HCT116 (cell line): Measurements from ENCODE around the gene VPS9D1. TPM values are rescaled to one million over a fixed set of nuclear protein-coding genes. Genes with fewer than 3 reads are reported as not detected.
A peak's percentile ranks its signal among the peaks of the same experiment; 100 is the strongest.

ENCODE experiments used
- ATAC-seq: fragments of 200-7000 bp; cut with Tn5 transposase; 2 replicates; pipeline ENCODE4 v1.9.1; 2020; ENCODE audit warnings: mild to moderate bottlenecking, moderate library complexity
- BruUV-seq: library from RNA; stranded (reverse); fragments of 400-500 nt; replicated peaks from 2 replicates; lab custom pipeline; 2021; lab: Mats Ljungman, UMichigan
- CTCF ChIA-PET: fragments of 300-600 bp; sonication (Branson Sonifier 250); formaldehyde crosslinking; loops from one replicate; lab custom pipeline; 2021; ENCODE audit warnings: antibody characterized with exemption; lab: Charles Lee
- POLR2A ChIA-PET: fragments of 300-600, 350-600 bp; sonication (Branson Sonifier 250); formaldehyde crosslinking; loops from one replicate; lab custom pipeline; 2021; ENCODE audit warnings: antibody characterized with exemption; lab: Charles Lee
- RAD21 ChIA-PET, 2 experiments: fragments of 300-600 bp; sonication (Branson Sonifier 250); formaldehyde crosslinking; loops; one replicate each; lab custom pipeline; 2023; ENCODE audit warnings: low total read pairs in 2 of 2; ENCODE audit not compliant: uncharacterized antibody in 2 of 2, unreplicated experiment in 2 of 2, low non-redundant PET in 1 of 2; lab: Charles Lee
- DNase-seq: peaks from one replicate; pipeline ENCODE4 v3.0.0-alpha.2; 2010; ENCODE audit warnings: low read depth, low spot score
- H2AFZ ChIP-seq: fragments of 200-600 bp; shearing (Covaris generic), sonication (generic); 2 replicates; pipeline ENCODE4 v1.6.1; 2017; ENCODE audit warnings: low read depth, mixed run types, mixed read lengths, antibody characterized with exemption, low read length; ENCODE audit not compliant: poor library complexity, severe bottlenecking
- H3K27ac ChIP-seq: 2 replicates; pipeline ENCODE4 v1.5.1; 2012; ENCODE audit warnings: low read depth, low read length
- H3K27me3 ChIP-seq: fragments of 200-600 bp; sonication (generic); 2 replicates; pipeline ENCODE4 v1.6.1; 2016; ENCODE audit warnings: mixed run types, low read length, mixed read lengths; ENCODE audit not compliant: insufficient read depth
- H3K36me3 ChIP-seq, 2 experiments: fragments of 200-500 bp in 1 of 2; fragments of 200-600 bp in 1 of 2; sonication (Bioruptor generic) in 1 of 2; sonication (generic) in 1 of 2; 2 replicates each; pipeline versions ENCODE4 v1.5.1 to v1.6.1; 2014 to 2016; ENCODE audit warnings: low read length in 2 of 2, inconsistent platforms in 1 of 2, mixed read lengths in 1 of 2, mixed run types in 1 of 2; ENCODE audit not compliant: insufficient read depth in 2 of 2, control insufficient read depth in 1 of 2
- H3K4me1 ChIP-seq, 2 experiments: fragments of 200-600 bp in 1 of 2; sonication (generic) in 1 of 2; 2 replicates each; pipeline versions ENCODE4 v1.5.1 to v1.6.1; 2012 to 2017; ENCODE audit warnings: low read length in 2 of 2, inconsistent platforms in 1 of 2, mild to moderate bottlenecking in 1 of 2, mixed read lengths in 1 of 2, mixed run types in 1 of 2, moderate library complexity in 1 of 2; ENCODE audit not compliant: insufficient read depth in 2 of 2, control insufficient read depth in 1 of 2
- H3K4me2 ChIP-seq: fragments of 200-600 bp; sonication (generic); 2 replicates; pipeline ENCODE4 v1.6.1; 2017; ENCODE audit warnings: mixed run types, low read length, mixed read lengths
- H3K4me3 ChIP-seq, 2 experiments: fragments of 200-600 bp in 1 of 2; sonication (generic) in 1 of 2; replicated peaks in 1 of 2; 2 replicates each; pipeline ENCODE4 v1.5.1; 2011 to 2016; ENCODE audit warnings: low read length in 2 of 2, control low read depth in 1 of 2, low read depth in 1 of 2, mild to moderate bottlenecking in 1 of 2, mixed read lengths in 1 of 2, mixed run types in 1 of 2
- H3K79me2 ChIP-seq: fragments of 200-600 bp; sonication (generic); 2 replicates; pipeline ENCODE4 v1.6.1; 2017; ENCODE audit warnings: mild to moderate bottlenecking, mixed run types, low read length, moderate library complexity, mixed read lengths; ENCODE audit not compliant: insufficient read depth
- H3K9ac ChIP-seq: fragments of 200-600 bp; sonication (generic); 2 replicates; pipeline ENCODE4 v1.6.1; 2016; ENCODE audit warnings: low read length, mixed read lengths
- H3K9me2 ChIP-seq: fragments of 200-600 bp; sonication (generic), shearing (Covaris generic); 2 replicates; pipeline ENCODE4 v1.6.1; 2017; ENCODE audit warnings: mixed run types, mild to moderate bottlenecking, moderate library complexity; ENCODE audit not compliant: insufficient read depth
- H3K9me3 ChIP-seq, 2 experiments: fragments of 200-500 bp in 1 of 2; fragments of 200-600 bp in 1 of 2; sonication (Bioruptor generic) in 1 of 2; sonication (generic) in 1 of 2; 2 replicates each; pipeline ENCODE4 v1.6.1; 2014 to 2017; ENCODE audit warnings: low read length in 2 of 2, mixed read lengths in 2 of 2, inconsistent platforms in 1 of 2, low read depth in 1 of 2, mild to moderate bottlenecking in 1 of 2, mixed run types in 1 of 2, moderate library complexity in 1 of 2; ENCODE audit not compliant: control insufficient read depth in 1 of 2, insufficient read depth in 1 of 2
- H4K20me1 ChIP-seq: fragments of 200-600 bp; sonication (generic), shearing (Covaris generic); 2 replicates; pipeline ENCODE4 v1.6.1; 2017; ENCODE audit warnings: mixed run types, mild to moderate bottlenecking, moderate library complexity; ENCODE audit not compliant: insufficient read depth
- CBX3 ChIP-seq: IDR thresholded peaks from 2 replicates; pipeline ENCODE4 v1.6.1; 2012; ENCODE audit warnings: low read depth
- EZH2 ChIP-seq: fragments of 200-600 bp; sonication (generic); IDR thresholded peaks from 2 replicates; pipeline ENCODE4 v1.6.1; 2017; ENCODE audit warnings: antibody characterized with exemption, mixed run types
- EZH2phosphoT487 ChIP-seq: fragments of 200-600 bp; IDR thresholded peaks from 2 replicates; pipeline ENCODE4 v1.6.1; 2018; ENCODE audit warnings: antibody characterized with exemption, borderline replicate concordance
- FOSL1 ChIP-seq: IDR thresholded peaks from 2 replicates; pipeline ENCODE4 v1.6.1; 2012; ENCODE audit warnings: low read depth
- JUND ChIP-seq: IDR thresholded peaks from 2 replicates; pipeline ENCODE4 v1.6.1; 2012
- POLR2AphosphoS5 ChIP-seq: IDR thresholded peaks from 2 replicates; pipeline ENCODE4 v1.6.1; 2011; ENCODE audit warnings: mild to moderate bottlenecking, low read depth, low read length, moderate library complexity
- RAD21 ChIP-seq: IDR thresholded peaks from 2 replicates; pipeline ENCODE4 v1.6.1; 2012; ENCODE audit warnings: low read depth, mild to moderate bottlenecking
- SIN3A ChIP-seq: IDR thresholded peaks from 2 replicates; pipeline ENCODE4 v1.6.1; 2012; ENCODE audit warnings: low read depth
- SP1 ChIP-seq: IDR thresholded peaks from 2 replicates; pipeline ENCODE4 v1.6.1; 2012; ENCODE audit warnings: low read depth
- SRF ChIP-seq: IDR thresholded peaks from 2 replicates; pipeline ENCODE4 v1.6.1; 2012; ENCODE audit warnings: low read depth
- TCF7L2 ChIP-seq: IDR thresholded peaks from 2 replicates; pipeline ENCODE4 v1.7.0; 2011; ENCODE audit warnings: borderline replicate concordance, inconsistent platforms; ENCODE audit not compliant: insufficient read depth, insufficient read length; ENCODE audit errors: extremely low read depth
- YY1 ChIP-seq: IDR thresholded peaks from 2 replicates; pipeline ENCODE4 v1.6.1; 2011; ENCODE audit warnings: low read length, low read depth, moderate library complexity, mild to moderate bottlenecking; ENCODE audit not compliant: insufficient replicate concordance; ENCODE audit errors: extremely low read depth
- ZNF274 ChIP-seq: fragments of 200-500 bp; sonication (Bioruptor generic); IDR thresholded peaks from 2 replicates; pipeline ENCODE4 v1.6.1; 2014; ENCODE audit warnings: mild to moderate bottlenecking, low read depth, low read length, inconsistent platforms
- intact Hi-C: fragments of 100-400 bp; cut with micrococcal nuclease; formaldehyde crosslinking; loops from 2 replicates; pipeline ENCODE4 v1.10.0; 2022
- total RNA-seq: library from RNA; stranded (reverse); gene quantifications from one replicate; pipeline ENCODE4 v1.2.1, GENCODE V29; 2021; ENCODE audit not compliant: unreplicated experiment
- TF ChIP-seq, protein P1 (sequence below): IDR thresholded peaks from 2 replicates; pipeline ENCODE4 v1.6.1; 2012; ENCODE audit warnings: low read depth
- TF ChIP-seq, protein P2 (sequence below): IDR thresholded peaks from 2 replicates; pipeline ENCODE4 v1.6.1; 2012
- TF ChIP-seq, protein P3 (sequence below): IDR thresholded peaks from 2 replicates; pipeline ENCODE4 v1.6.1; 2012
- TF ChIP-seq, protein P4 (sequence below), 3 experiments: fragments of 200-600 bp in 1 of 3; sonication (generic) in 1 of 3; IDR thresholded peaks in 2 of 3; conservative IDR thresholded peaks in 1 of 3; 2 replicates each; pipeline ENCODE4 v1.5.1; 2012 to 2017; ENCODE audit warnings: low read depth in 2 of 3, low read length in 2 of 3, antibody characterized with exemption in 1 of 3, borderline replicate concordance in 1 of 3, control low read depth in 1 of 3, mild to moderate bottlenecking in 1 of 3, mixed read lengths in 1 of 3, mixed run types in 1 of 3, moderate library complexity in 1 of 3; ENCODE audit not compliant: insufficient read depth in 1 of 3
- TF ChIP-seq, protein P5 (sequence below): IDR thresholded peaks from 2 replicates; pipeline ENCODE4 v1.6.1; 2011; ENCODE audit warnings: mild to moderate bottlenecking, low read length, moderate library complexity; ENCODE audit not compliant: insufficient replicate concordance; ENCODE audit errors: extremely low read depth

VPS9D1 gene
- total RNA-seq, 1 experiment from 2014 or later, result 4.2 TPM

DNA sequence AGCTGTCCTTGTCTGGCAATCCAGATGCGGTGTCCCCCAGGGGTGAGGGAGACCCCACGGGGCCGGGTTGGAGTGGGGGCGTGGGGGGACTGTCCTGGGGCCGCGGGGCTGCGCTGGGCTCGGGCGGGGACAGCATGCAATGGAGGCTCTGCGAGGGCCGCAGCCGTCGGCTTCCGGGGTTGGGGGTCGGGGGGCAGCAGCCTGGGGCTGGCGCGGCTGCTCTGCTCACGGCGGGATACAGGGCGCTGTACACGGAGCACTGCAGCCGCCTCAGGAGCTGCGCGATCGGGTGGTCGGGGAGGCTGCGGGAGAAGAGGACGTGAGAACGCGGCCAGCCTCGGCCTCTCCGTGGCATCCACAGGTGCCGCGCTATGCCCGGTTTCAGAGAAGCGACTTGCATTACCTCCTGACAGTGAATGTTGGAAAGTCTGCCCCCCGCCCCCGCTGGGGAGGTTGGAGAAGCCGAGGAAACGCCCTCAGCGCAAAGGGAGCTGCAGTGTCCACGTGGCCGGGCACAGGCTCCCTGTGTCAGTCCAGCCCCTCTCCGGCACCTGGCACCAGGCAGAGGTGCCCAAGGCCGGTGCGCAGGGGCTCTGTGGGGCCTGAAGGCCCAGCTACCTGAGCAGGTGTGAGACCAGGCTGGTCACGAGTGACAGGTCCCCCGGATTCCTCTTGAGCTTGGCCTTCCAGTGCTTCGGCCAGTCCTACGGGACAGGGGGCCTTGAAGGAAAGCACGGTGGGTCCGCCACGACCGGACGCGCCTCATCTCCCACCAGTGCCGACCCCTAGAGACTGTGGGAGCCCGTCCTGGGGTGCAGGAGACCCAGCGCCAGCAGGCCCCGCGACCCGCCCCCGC is 9.8 kb downstream of the VPS9D1 start:
- no TSS peak for BruUV-seq
- Histone ChIP-seq H4K20me1 (no peaks in the 10 kb centered on the region), H3K27me3 (no peaks in the 10 kb centered on the region), H3K4me3 (no peak overlapping the region), H3K79me2 (peaks cover 38% of the 10 kb centered on the region), H3K27ac (peak overlapping the region; percentile 8; the same call in 1 of the 2 replicates), H3K9me2 (no peaks in the 10 kb centered on the region), H3K9me3 (no peaks in the 10 kb centered on the region), H3K9ac (no peak overlapping the region), H3K4me1 (peaks cover 2 to 38% of the 10 kb centered on the region in 2 experiments; a peak in 2 of 4 replicates), H3K4me2 (no peak overlapping the region), H2AFZ (no peak overlapping the region), H3K36me3 (peaks cover 6 to 15% of the 10 kb centered on the region in 2 experiments)
- peak; percentile 7 for ATAC-seq
- no peak for DNase-seq
- POLR2A ChIA-PET, result interaction anchor here (1.0 to 3.2 kb wide), 2 partner anchors 9 to 10 kb away, joined by 4 to 12 read pairs; partner anchors contain the start of gene VPS9D1
- intact Hi-C loops, result no loop called here
- RAD21 ChIA-PET, result no interaction called here
- CTCF ChIA-PET, result no interaction called here
- no peak for TF ChIP-seq POLR2AphosphoS5
- no peak for TF ChIP-seq YY1
- TF ChIP-seq TCF7L2, result no peak
- TF ChIP-seq JUND, result no peak
- TF ChIP-seq FOSL1, result no peak
- TF ChIP-seq SRF, result no peak
- TF ChIP-seq, protein P1, sequence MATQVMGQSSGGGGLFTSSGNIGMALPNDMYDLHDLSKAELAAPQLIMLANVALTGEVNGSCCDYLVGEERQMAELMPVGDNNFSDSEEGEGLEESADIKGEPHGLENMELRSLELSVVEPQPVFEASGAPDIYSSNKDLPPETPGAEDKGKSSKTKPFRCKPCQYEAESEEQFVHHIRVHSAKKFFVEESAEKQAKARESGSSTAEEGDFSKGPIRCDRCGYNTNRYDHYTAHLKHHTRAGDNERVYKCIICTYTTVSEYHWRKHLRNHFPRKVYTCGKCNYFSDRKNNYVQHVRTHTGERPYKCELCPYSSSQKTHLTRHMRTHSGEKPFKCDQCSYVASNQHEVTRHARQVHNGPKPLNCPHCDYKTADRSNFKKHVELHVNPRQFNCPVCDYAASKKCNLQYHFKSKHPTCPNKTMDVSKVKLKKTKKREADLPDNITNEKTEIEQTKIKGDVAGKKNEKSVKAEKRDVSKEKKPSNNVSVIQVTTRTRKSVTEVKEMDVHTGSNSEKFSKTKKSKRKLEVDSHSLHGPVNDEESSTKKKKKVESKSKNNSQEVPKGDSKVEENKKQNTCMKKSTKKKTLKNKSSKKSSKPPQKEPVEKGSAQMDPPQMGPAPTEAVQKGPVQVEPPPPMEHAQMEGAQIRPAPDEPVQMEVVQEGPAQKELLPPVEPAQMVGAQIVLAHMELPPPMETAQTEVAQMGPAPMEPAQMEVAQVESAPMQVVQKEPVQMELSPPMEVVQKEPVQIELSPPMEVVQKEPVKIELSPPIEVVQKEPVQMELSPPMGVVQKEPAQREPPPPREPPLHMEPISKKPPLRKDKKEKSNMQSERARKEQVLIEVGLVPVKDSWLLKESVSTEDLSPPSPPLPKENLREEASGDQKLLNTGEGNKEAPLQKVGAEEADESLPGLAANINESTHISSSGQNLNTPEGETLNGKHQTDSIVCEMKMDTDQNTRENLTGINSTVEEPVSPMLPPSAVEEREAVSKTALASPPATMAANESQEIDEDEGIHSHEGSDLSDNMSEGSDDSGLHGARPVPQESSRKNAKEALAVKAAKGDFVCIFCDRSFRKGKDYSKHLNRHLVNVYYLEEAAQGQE, result no peak
- no peak for TF ChIP-seq RAD21
- TF ChIP-seq SP1, result no peak
- no peak for TF ChIP-seq EZH2
- TF ChIP-seq, protein P2, sequence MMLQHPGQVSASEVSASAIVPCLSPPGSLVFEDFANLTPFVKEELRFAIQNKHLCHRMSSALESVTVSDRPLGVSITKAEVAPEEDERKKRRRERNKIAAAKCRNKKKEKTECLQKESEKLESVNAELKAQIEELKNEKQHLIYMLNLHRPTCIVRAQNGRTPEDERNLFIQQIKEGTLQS, result no peak
- TF ChIP-seq, protein P3, sequence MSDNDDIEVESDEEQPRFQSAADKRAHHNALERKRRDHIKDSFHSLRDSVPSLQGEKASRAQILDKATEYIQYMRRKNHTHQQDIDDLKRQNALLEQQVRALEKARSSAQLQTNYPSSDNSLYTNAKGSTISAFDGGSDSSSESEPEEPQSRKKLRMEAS, result no peak
- TF ChIP-seq, protein P4, sequence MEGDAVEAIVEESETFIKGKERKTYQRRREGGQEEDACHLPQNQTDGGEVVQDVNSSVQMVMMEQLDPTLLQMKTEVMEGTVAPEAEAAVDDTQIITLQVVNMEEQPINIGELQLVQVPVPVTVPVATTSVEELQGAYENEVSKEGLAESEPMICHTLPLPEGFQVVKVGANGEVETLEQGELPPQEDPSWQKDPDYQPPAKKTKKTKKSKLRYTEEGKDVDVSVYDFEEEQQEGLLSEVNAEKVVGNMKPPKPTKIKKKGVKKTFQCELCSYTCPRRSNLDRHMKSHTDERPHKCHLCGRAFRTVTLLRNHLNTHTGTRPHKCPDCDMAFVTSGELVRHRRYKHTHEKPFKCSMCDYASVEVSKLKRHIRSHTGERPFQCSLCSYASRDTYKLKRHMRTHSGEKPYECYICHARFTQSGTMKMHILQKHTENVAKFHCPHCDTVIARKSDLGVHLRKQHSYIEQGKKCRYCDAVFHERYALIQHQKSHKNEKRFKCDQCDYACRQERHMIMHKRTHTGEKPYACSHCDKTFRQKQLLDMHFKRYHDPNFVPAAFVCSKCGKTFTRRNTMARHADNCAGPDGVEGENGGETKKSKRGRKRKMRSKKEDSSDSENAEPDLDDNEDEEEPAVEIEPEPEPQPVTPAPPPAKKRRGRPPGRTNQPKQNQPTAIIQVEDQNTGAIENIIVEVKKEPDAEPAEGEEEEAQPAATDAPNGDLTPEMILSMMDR (IDR thresholded peaks at IDR 0.05 in 2 of 3, conservative IDR thresholded peaks at IDR 0.05 in 1 of 3; ENCODE audit: borderline replicate concordance in 1 of 3, insufficient read depth in 1 of 3, low read depth in 2 of 3, low read length in 2 of 3), result no peak
- no peak for TF ChIP-seq SIN3A
- no peak for TF ChIP-seq CBX3
- TF ChIP-seq EZH2phosphoT487, result no peak
- TF ChIP-seq, protein P5, sequence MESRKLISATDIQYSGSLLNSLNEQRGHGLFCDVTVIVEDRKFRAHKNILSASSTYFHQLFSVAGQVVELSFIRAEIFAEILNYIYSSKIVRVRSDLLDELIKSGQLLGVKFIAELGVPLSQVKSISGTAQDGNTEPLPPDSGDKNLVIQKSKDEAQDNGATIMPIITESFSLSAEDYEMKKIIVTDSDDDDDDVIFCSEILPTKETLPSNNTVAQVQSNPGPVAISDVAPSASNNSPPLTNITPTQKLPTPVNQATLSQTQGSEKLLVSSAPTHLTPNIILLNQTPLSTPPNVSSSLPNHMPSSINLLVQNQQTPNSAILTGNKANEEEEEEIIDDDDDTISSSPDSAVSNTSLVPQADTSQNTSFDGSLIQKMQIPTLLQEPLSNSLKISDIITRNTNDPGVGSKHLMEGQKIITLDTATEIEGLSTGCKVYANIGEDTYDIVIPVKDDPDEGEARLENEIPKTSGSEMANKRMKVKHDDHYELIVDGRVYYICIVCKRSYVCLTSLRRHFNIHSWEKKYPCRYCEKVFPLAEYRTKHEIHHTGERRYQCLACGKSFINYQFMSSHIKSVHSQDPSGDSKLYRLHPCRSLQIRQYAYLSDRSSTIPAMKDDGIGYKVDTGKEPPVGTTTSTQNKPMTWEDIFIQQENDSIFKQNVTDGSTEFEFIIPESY, result no peak
- no peak for TF ChIP-seq ZNF274
